Kidney tubule cell (primary cell): ENCODE measurements around the gene ARHGEF17.
"Not testable (repeated sequence)": the region's sequence is repeated elsewhere in the genome, so short reads cannot be mapped to it uniquely, and the experiment has no call there.

Experiments
- DNase-seq: peaks from one replicate; pipeline ENCODE4 v3.0.0-alpha.2; 2018; ENCODE audit warnings: low spot score

The ARHGEF17 gene

GRCh38 chr11:73273222-73273895, 34.7 kb upstream of the ARHGEF17 start:
- DNase-seq: no peak

DNA sequence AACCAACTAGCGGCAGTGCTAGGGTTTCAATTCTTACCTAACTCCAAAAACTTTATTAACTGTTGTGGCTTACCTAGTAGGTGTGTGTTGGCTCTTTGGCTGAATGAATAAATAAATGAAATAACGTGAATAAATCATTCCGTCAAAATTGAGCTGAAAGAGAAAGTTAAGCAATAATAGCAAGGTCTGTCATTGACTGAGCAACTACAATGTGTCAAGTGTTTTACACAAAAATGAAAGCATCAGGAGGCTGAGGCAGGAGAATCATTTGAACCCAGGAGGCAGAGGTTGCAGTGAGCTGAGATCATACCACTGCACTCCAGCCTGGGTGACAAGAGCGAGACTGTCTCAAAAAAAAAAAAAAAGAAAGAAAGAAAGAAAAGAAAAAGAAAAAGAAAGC, 33.9 kb upstream of the ARHGEF17 start:
- not testable (repeated sequence) for DNase-seq

- no peak for DNase-seq
Observed at GRCh38 chr11:73274722-73275380, 33.2 kb upstream of the ARHGEF17 start.

GRCh38 chr11:73275381-73275750, 32.7 kb upstream of the ARHGEF17 start:
- no peak for DNase-seq

DNA sequence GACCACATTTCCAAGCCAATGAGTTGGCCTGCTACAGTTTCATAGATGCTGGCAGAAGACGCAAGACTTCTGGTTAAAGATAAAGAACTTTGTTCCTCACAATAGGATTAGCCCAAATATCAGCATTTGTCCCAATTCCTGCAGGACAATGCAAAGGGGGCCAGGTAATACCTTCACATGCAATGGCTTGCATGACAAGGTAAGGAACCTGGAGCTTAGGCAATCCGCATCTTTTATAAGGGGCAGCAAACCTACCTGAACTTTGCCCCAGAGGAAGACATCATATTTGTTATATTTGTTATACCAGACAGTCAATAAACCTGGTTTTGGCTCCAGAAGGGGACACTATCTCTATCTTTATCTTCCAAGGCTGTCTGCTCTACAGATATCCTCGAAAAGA, 30.6 kb upstream of the ARHGEF17 start:
- no peak for DNase-seq

DNA sequence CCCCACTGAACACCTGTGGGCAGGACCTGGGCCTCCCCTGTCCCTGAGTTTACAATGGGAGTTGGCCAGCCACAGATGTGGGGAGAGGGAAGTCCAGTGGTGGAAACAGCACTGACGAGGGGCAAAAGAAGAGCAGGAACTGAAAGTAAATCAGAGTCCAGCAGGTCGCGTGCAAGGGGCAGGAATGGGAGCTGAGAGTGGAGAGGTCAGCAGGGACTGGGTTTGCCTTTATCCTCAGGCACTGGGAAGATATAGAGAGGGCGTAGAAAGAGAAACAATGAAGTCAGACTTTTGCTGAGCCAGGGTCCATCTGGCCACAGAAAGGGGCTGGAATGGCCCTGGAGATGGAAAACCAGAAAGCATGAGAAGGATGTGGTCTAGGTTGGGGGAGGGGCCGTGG, 27.4 kb upstream of the ARHGEF17 start:
- no peak for DNase-seq

GRCh38 chr11:73281201-73281741, 26.8 kb upstream of the ARHGEF17 start:
- no peak for DNase-seq

DNA sequence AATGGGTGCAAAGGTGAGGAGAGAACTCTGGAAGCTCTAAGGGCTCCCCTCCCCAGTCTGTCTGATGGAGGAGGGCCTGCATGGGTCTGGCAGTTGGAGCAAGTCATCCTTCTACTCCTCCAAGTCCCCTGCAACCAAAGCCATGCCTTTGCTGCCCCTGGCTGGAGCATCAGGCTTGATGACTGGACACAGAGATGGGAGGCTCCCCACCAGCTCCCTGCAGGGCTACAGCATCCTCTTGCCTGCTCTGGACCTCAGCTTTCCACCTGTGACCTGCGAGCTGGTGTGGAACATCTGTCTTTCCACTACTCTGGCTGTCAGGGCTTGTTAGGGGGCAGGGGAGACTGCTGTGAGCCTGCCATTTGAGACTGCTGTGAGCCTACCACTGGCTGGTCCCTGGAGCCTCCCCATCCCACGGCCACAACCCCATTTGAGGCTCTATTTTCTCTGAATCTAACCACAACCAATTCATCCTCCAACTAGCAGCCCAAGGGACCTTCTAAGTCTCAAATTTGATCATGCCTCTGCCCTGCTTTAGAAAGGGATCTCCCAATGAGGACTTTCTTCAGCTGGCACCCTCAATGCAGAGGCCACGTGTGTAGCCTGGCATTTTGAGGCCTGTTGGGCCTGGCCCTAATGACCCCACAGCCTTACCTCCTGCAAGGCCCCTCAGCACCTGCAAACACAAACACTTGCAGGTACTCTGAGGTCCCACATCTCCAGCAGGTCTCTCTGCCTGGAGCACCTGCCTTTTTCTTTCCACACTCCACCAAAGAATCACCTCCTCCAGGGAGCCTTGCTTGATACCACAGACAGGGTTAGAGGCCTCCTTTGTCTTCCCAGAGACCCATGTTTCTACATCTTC, 26.0 kb upstream of the ARHGEF17 start:
- DNase-seq: no peak

DNA sequence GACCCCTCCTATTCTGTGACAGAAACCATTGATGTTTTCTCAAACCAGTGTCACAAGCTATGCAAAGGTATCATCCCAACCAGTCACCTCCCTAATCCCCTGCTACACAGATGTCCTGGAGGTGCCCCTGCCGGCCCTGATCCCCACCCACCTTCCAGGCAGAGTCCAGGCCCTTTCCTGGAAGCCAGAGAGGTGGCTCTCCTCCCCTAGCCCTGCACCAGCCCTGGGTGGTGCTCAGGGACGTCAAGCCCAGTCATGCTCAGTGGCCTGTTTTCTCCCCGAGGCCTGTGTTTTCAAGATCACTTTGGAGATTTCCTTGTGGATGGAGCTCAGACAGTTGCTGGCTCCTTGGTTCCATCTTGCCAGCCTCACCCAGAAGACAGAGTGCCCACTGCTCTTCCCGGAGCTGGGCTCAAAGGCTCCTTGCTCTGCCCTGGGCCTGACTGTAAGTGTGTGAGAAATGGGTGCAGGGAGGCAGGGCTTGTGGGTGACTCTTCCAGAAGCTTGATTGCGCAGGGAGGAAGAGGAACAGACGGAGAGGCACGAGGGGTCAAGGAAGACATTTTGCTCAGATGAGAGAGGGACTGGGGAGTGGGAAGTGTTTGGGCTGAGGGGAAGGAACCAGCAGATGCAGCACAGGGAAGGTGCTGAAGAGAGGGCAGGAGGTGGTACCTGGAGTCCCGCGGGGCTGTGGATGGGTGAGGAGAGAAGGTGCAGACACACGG, 24.6 kb upstream of the ARHGEF17 start:
- no peak for DNase-seq

DNA sequence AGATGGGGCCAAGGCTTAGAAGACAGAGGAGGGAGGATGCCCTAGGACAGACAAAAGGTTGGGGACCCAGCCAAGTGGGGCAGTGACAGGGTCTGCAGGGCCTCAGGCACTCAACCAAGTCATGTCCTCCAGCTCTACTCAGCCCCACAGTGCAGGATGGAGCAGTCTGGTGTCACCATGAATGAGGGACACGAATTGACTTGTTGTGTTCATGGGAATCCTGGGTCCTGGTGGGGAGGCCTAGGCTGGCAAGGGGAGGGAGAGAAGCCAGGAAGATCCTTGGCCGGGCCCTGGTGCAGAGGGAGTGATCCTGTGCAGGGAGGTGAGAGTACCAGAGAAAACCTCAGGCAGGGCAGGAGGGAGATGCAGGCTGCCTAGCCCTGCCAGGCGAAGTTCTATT, 24.0 kb upstream of the ARHGEF17 start:
- DNase-seq: no peak

DNA sequence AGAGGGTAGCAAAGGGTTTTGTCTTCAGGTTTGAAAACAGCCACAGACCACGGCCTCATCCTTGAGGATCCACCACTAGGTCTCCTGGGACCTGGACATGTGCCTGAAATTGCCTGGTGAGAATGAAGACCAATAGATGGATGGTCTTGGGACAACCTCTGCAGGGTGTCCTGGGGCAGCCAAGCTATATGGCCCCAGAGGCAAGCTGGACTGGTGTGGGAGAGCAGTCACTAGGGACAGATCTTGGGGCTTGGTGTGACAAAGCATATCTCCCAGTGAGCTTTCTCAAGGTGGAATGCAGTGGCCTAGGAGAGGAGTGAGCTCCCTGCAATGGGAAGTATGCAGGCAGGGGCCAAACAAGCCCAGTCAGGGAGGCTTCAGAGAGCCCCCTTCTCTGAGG, 22.4 kb upstream of the ARHGEF17 start:
- no peak for DNase-seq

GRCh38 chr11:73286240-73286810, 21.8 kb upstream of the ARHGEF17 start:
- DNase-seq: no peak

DNA sequence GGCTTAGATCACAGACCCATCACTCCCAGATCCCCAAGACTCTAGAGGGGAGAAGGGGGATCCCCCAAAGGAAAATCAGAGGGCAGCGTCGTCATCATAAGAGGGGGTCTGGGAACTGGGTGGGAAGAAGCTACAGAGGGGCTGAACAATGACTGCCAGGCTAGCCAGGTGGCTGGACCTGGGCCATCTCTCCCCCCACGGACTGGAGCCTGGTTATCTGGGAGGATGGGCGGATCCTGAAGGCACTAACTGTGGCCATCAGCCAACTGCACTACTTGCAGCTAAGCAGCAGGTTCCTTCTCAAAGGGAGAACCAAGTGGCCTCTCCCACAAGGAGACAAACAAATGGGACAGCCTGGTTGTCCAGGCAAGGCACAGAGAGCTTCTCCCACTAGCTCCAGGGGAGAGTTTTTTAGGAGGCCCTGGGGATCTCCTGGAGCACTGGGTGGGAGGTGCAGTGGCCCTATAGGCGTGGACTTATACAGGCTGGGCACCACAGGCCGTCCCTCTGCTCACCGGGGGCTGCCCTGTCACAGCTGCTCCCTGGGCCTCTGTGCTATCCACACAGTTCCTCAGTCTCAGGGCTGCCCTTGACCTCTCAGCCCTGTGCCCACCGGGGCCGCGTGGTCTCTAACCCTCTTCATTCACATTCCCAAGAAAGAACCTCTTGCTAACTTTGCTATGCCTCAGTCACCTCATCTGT, 20.5 kb upstream of the ARHGEF17 start:
- no peak for DNase-seq

DNA sequence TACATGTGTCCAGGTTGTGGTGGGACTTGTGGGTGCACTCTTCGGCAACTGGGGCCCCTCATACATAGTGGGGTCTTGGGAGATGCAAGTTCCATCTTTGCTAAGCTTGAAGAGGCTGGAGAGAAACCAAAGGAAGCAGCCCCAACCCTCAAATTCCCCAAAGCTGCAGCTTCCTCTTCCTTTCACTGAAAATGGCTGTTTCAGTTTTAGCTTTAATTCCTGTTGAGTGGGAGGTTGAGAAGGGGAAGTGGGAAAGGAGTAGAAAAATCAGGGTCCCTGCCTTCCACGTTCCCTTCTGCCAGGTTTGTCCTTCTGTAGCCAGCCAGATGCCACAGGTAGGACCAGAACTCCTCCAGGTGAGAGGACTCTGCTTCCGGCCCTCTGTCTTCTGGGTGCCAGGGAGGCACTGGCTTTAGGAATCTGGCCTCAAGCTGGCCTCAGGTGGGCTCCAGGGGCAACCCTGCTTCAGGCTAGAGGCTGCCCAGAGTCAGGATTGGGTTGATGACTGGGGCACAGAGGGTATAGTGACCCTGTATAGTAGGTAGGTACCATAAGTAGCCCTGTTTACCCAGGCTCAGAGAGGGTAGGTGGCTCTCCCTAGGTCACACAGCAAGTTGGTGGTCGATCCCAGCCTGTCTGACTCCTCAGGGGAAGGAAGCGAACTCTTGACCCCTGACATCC, 19.7 kb upstream of the ARHGEF17 start:
- no peak for DNase-seq

DNA sequence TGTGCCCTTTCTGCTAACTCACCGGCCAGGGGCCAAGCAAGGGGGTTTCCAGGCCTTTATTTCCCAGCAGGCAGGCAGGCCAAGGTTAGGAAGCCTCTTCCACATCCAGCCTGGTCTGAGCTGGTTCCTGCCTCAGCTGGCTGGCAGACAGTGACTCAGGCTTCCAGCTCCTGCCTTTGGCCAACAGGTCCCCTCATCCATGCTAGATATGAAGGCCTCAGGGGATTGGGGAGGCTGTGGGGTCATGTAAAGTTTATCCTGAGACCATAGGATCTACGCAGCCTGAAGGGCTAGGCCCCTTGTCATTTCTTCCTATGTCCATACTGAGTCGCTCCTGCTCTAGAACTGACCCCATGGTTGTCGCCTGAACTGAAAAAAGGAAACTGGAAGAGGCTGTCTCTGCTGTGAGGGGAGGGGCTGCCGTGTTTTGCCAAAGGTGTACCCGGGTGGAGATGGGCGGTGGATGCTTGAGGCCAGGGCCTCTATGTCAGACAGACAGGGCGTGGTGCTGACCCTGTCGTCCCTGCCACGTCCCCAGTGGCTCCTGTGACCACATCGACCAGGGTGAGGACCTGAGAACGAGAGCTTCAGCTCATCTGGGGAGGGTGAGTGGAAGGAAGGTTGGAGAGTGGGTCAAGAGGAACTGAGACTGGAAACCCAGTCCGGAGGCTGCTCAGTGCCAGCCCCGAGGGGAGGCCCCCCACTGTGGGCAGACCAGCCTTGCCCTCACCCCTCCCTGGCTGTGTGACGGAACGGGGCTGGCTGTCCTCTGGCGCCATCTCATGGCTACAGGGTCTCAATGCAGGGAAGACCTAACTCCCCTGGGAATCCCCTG, 19.0 kb upstream of the ARHGEF17 start:
- DNase-seq: peak; percentile 98

DNA sequence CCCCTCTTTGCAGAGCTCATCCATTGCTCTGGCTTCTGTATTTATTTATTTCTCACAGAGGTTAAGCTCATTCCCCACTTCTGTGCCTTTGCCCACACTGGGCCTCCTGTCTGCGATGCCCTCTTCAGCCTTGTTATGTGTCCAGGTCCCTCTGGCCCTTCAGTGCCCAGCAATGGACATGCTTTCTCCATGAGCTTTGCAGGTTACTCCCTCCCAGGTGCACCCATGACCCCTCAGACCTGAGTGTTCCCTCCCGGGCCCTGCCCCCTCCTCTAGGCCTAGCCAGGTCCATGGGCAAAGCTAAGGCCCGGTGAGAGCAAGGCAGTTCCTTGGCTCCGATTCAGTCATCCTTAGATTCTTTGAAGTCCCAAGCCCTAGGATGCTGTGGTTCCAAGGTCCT, 17.5 kb upstream of the ARHGEF17 start:
- no peak for DNase-seq

GRCh38 chr11:73291196-73291595, 16.9 kb upstream of the ARHGEF17 start:
- DNase-seq: no peak

DNA sequence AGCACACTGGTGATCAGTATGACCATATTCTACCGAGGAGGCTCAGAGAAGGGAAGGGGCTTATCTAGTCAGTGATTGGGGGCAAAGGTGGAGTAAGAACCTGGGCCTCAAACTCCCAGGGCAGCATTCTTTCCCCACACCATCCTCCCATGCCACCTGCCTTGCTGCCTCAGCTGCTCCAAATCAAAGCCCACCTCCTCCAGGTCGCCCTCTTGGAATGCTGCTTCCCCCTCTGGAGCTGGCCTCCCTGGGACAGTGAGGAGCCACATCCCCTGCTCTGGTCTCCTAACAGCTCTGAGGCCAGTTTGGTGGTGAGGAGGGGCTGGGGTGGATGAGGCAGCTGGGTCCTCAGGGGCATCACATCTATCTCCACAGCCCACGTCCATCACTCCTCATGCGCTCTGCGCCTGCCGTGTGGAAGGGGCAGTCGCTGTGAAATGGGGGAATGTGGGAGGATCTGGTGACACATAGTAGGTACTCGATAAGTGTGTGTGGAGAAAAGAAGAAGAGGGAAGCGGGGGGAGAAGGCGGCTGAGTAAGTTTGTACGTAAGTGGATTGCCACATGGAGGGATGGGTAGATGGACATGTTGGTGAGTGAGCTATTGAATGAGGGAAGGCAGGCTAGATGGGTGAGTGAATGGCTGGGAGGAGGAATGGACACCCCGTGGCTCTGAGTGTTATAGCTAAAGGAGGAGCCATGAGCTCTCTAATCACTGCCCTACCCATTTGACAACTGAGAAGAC, 16.1 kb upstream of the ARHGEF17 start:
- DNase-seq: no peak

- no peak for DNase-seq
Observed at GRCh38 chr11:73292525-73292894, 15.6 kb upstream of the ARHGEF17 start.
